NCI-H1048 (cell line): ENCODE measurements around the gene TAOK2.
A peak's percentile ranks its signal among the peaks of the same experiment; 100 is the strongest.
"Not testable (repeated sequence)": the region's sequence is repeated elsewhere in the genome, so short reads cannot be mapped to it uniquely, and the experiment has no call there.

Source experiments
- DNase-seq: peaks from one replicate; lab custom pipeline; 2025; lab: John Stamatoyannopoulos, UW

The TAOK2 gene

GRCh38 chr16:30025156-30025555 lies 51.5 kb downstream of the TAOK2 start:
- no peak for DNase-seq

GRCh38 chr16:30025574-30025973 lies 51.9 kb downstream of the TAOK2 start:
- no peak for DNase-seq

- DNase-seq = no peak
Observed at GRCh38 chr16:30026449-30026848, 52.8 kb downstream of the TAOK2 start.

GRCh38 chr16:30027588-30028437 lies 54.1 kb downstream of the TAOK2 start:
- no peak for DNase-seq

GRCh38 chr16:30028438-30029076 lies 54.9 kb downstream of the TAOK2 start:
- no peak for DNase-seq

- no peak for DNase-seq
Observed at GRCh38 chr16:30030011-30030685, 56.5 kb downstream of the TAOK2 start.

- no peak for DNase-seq
Observed at GRCh38 chr16:30030841-30031413, 57.3 kb downstream of the TAOK2 start, which contains the start of gene TLCD3B. Gene TLCD3B (minus strand): TSS chr16:30031271. CDS start chr16:30030527, 744 bp downstream.

- no peak for DNase-seq
Observed at GRCh38 chr16:30031477-30031918, 57.8 kb downstream of the TAOK2 start.

GRCh38 chr16:30032083-30032819 lies 58.6 kb downstream of the TAOK2 start:
- DNase-seq = peak; percentile 20

GRCh38 chr16:30033270-30033669 lies 59.6 kb downstream of the TAOK2 start:
- DNase-seq = no peak

- no peak for DNase-seq
Observed at GRCh38 chr16:30040221-30040620, 66.6 kb downstream of the TAOK2 start.

- not testable (repeated sequence) for DNase-seq
Observed at GRCh38 chr16:30040690-30041089, 67.0 kb downstream of the TAOK2 start.

- no peak for DNase-seq
Observed at GRCh38 chr16:30041841-30042240, 68.2 kb downstream of the TAOK2 start.
